Measurements from ENCODE around the gene SPEN.

- no peak for TF ChIP-seq CTCF (IDR thresholded peaks at IDR 0.05)
- TF ChIP-seq POLR2A (IDR thresholded peaks at IDR 0.05) = no peak
Observed at GRCh38 chr1:15950763-15951295, 103.3 kb downstream of the SPEN start.

Measured in uterus (tissue), 2 donors.